ENCODE measurements around the gene YPEL2. TPM values are rescaled to one million over a fixed set of nuclear protein-coding genes. Genes with fewer than 3 reads are reported as not detected.
A peak's percentile ranks its signal among the peaks of the same experiment; 100 is the strongest.

Gene YPEL2
- polyA plus RNA-seq, 1 of the 3 experiments (the other 2 are of a cell fraction) = 3.2 TPM

- no peaks in the 10 kb centered on the region for H3K27me3 ChIP-seq (ENCODE audit: insufficient read depth)
These were observed 34.0 kb downstream of the YPEL2 start for GRCh38 chr17:59365383-59365981.

More at GRCh38 chr17:59365383-59365981, 34.0 kb downstream of the YPEL2 start:
- ChIA-PET POLR2A (interaction anchor here (1.1 kb wide), 1 partner anchor 22 kb away, joined by 3 read pairs; no protein-coding TSS in a partner anchor), CTCF (interaction anchor here (0.8 to 2.5 kb wide), 15 partner anchors 10 to 200 kb away, joined by 3 to 15 read pairs (median 4); partner anchors contain the start of gene DHX40)
- peaks cover 46 to 49% of the 10 kb centered on the region in 2 experiments for H3K4me1 ChIP-seq (ENCODE audit: control insufficient read depth in 1 of 2, insufficient read depth in 2 of 2, low read depth in 1 of 2, low read length in 1 of 2)
- no peak overlapping the region for H3K4me3 ChIP-seq (ENCODE audit: low read depth in 2 of 2, low read length in 1 of 2)
- H3F3A ChIP-seq (replicated peaks; ENCODE audit: insufficient read depth) = peaks cover 33% of the 10 kb centered on the region
- no peaks in the 10 kb centered on the region for H3K9me3 ChIP-seq
- peaks cover 17% of the 10 kb centered on the region; the same call in 1 of the 2 replicates for H3K79me2 ChIP-seq (ENCODE audit: insufficient read depth)
- TF ChIP-seq CHD2 (IDR thresholded peaks at IDR 0.05; ENCODE audit: low read length, partially characterized antibody) (no peak), ZBTB33 (IDR thresholded peaks at IDR 0.05; ENCODE audit: borderline replicate concordance, low read depth) (no peak), RAD21 (IDR thresholded peaks at IDR 0.05; ENCODE audit: low read length) (no peak), RFX5 (IDR thresholded peaks at IDR 0.05; ENCODE audit: low read length) (no peak), FOSL2 (IDR thresholded peaks at IDR 0.05; ENCODE audit: borderline replicate concordance, low read depth) (no peak), RCOR1 (IDR thresholded peaks at IDR 0.05; ENCODE audit: low read length) (no peak), MAX (IDR thresholded peaks at IDR 0.05; ENCODE audit: low read depth) (no peak), TEAD4 (IDR thresholded peaks at IDR 0.05; ENCODE audit: borderline replicate concordance, insufficient read depth) (no peak), REST (IDR thresholded peaks at IDR 0.05; ENCODE audit: low read depth, low read length) (no peak), YY1 (IDR thresholded peaks at IDR 0.05; ENCODE audit: low read depth) (no peak), MEF2A (IDR thresholded peaks at IDR 0.05; ENCODE audit: borderline replicate concordance, low read depth) (no peak), EZH2phosphoT487 (IDR thresholded peaks at IDR 0.05; ENCODE audit: borderline replicate concordance, low read depth) (no peak), NFIC (IDR thresholded peaks at IDR 0.05; ENCODE audit: borderline replicate concordance) (no peak), MXI1 (IDR thresholded peaks at IDR 0.05; ENCODE audit: low read depth, low read length) (no peak), GATA2 (CRISPR knock-in tag; IDR thresholded peaks at IDR 0.05) (no peak), ELF1 (IDR thresholded peaks at IDR 0.05) (no peak)
- 71% methylated on average over 4 of the region's 4 CpGs for WGBS (ENCODE audit: low lambda C conversion rate)
- H3K27ac ChIP-seq (ENCODE audit: low read depth in 2 of 2, low read length in 1 of 2) = peak overlapping the region in 1 of 2 experiments; percentile 62; a peak in 2 of 4 replicates
- H3K36me3 ChIP-seq (replicated peaks in 1 of 2; ENCODE audit: control insufficient read depth in 1 of 2, insufficient read depth in 2 of 2, low read length in 1 of 2) = no peaks in the 10 kb centered on the region
- no peaks in the 10 kb centered on the region; the same call in 1 of the 2 replicates for H4K20me1 ChIP-seq (ENCODE audit: insufficient read depth)
- H3K9me2 ChIP-seq = no peaks in the 10 kb centered on the region
- DNase-seq = peak; percentile 48
- H2AFZ ChIP-seq (ENCODE audit: low read depth) = no peak overlapping the region
- no peak overlapping the region for H3K9ac ChIP-seq
- H3K4me2 ChIP-seq = peak overlapping the region; percentile 29

Measured in SK-N-SH (cell line).